ENCODE data around the gene BHLHA15.

The BHLHA15 gene

DNA sequence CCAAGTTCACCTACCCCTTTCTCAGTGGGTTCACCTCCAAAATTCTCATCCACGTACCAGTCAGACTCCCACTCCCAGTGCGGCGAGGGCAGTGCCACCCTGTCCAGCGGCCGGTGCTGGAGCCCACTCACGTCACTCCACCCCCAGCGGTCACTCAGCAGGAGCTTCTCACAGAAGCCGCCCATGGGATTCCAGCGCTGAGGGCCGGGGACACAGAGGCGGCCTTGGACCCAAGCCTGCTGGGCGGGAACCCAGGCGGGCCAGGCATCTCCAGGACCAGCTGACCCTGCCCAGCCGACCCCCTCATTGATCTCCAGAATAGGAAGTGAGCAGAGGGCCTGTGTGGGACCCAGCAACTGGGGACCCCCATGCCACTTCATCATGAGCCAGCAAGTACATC, 33.6 kb downstream of the BHLHA15 start:
- DNase-seq (ENCODE audit: low read depth) = no peak

- no peak for DNase-seq (ENCODE audit: low read depth)
Measured at GRCh38 chr7:98248156-98248555, 36.9 kb downstream of the BHLHA15 start.

- DNase-seq (ENCODE audit: low read depth) = peak; percentile 5
Measured at GRCh38 chr7:98249106-98249505, 37.9 kb downstream of the BHLHA15 start.

- no peak for DNase-seq (ENCODE audit: low read depth)
Measured at GRCh38 chr7:98250789-98251188, 39.5 kb downstream of the BHLHA15 start.

GRCh38 chr7:98251231-98251600, 40.0 kb downstream of the BHLHA15 start:
- DNase-seq (ENCODE audit: low read depth) = no peak

DNA sequence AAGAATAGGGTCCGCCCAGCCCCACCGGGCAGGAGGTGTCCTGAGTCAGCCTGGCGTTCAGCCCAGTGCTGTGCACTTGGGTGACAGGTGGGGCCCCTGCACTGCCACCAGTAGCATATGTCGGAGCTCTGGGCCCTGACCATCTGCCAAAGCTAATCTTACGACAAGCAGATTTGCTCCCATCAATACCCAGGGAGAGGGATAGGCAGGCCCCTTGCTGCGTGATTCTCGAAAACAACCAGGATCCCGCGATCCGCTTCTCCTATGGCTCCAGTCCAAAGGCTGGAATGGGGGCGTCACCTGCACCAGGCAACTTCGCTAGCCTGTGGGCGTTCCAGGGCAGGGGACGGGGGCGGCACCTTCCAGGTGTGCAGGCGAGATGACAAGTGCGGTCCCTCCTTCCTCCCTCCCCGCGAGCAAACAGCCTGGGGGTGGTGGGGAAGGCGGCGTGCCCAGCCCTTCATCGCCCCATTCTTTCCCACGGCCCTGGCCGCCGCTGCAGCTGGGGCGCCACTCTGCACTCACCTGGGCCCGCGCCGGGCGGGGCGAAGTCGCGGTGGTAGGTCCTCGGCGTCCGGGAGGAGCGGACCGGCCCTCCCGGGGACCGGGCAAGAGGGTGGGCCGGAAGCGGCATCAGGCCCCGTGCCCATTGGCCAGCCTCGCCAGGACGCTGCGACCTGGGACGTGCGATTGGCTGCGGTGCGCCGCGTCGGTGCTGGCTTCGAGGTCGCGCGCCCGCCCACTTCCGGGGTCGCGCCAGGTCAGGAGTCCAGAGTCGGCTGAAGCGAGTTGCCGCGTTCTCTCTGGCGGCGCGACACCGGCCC, 40.6 kb downstream of the BHLHA15 start, which contains the start of gene TECPR1:
Gene TECPR1, minus strand, starts transcription at position 632 of the 824 bp plus-strand sequence. CDS start 6,086 bp downstream, outside the sequence.
- peak; percentile 91 for DNase-seq (ENCODE audit: low read depth)

- DNase-seq (ENCODE audit: low read depth) = peak; percentile 3
Measured at GRCh38 chr7:98252425-98253054, 41.3 kb downstream of the BHLHA15 start.

- DNase-seq (ENCODE audit: low read depth) = no peak
Measured at GRCh38 chr7:98254516-98254915, 43.3 kb downstream of the BHLHA15 start.

- no peak for DNase-seq (ENCODE audit: low read depth)
Measured at GRCh38 chr7:98254951-98255610, 43.8 kb downstream of the BHLHA15 start.

GRCh38 chr7:98256431-98256830, 45.2 kb downstream of the BHLHA15 start:
- no peak for DNase-seq (ENCODE audit: low read depth)

- DNase-seq (ENCODE audit: low read depth) = no peak
Measured at GRCh38 chr7:98257701-98258100, 46.5 kb downstream of the BHLHA15 start.
